Activated CD4-positive, alpha-beta T cell treated with anti-CD3 and anti-CD28 coated beads, Interleukin-2, amount 50 U/mL, for 1 hour (primary cell): ENCODE data around the gene NACC2.
"Not testable (repeated sequence)": the region's sequence is repeated elsewhere in the genome, so short reads cannot be mapped to it uniquely, and the experiment has no call there.

Source experiments
- DNase-seq: peaks from one replicate; pipeline ENCODE4 v3.0.0-alpha.2; 2020

The NACC2 gene

GRCh38 chr9:136109351-136110081 lies 14.4 kb upstream of the NACC2 start:
- DNase-seq, result peak; percentile 89

- DNase-seq, result no peak
Measured at GRCh38 chr9:136108648-136109266, 13.7 kb upstream of the NACC2 start.

GRCh38 chr9:136107953-136108647 lies 13.0 kb upstream of the NACC2 start:
- no peak for DNase-seq

- DNase-seq, result peak; percentile 23
Measured at GRCh38 chr9:136107155-136107952, 12.3 kb upstream of the NACC2 start.

- DNase-seq, result no peak
Measured at GRCh38 chr9:136105398-136106135, 10.5 kb upstream of the NACC2 start.

GRCh38 chr9:136104916-136105315 lies 9.8 kb upstream of the NACC2 start:
- DNase-seq, result no peak

GRCh38 chr9:136104488-136104800 lies 9.4 kb upstream of the NACC2 start:
- DNase-seq, result no peak

- no peak for DNase-seq
Measured at GRCh38 chr9:136103651-136104487, 8.8 kb upstream of the NACC2 start.

- not testable (repeated sequence) for DNase-seq
Measured at GRCh38 chr9:136101615-136102074, 6.6 kb upstream of the NACC2 start.

GRCh38 chr9:136100700-136101614 lies 5.9 kb upstream of the NACC2 start:
- DNase-seq, result no peak

GRCh38 chr9:136099542-136099941 lies 4.5 kb upstream of the NACC2 start:
- no peak for DNase-seq

GRCh38 chr9:136098844-136099243 lies 3.8 kb upstream of the NACC2 start:
- no peak for DNase-seq

- no peak for DNase-seq
Measured at GRCh38 chr9:136098210-136098609, 3.1 kb upstream of the NACC2 start.

- DNase-seq, result no peak
Measured at GRCh38 chr9:136096505-136097001, 1.5 kb upstream of the NACC2 start.

GRCh38 chr9:136093995-136094881 lies 851 bp downstream of the NACC2 start:
- DNase-seq, result peak; percentile 58

GRCh38 chr9:136093346-136093986 lies 1.6 kb downstream of the NACC2 start:
- no peak for DNase-seq

GRCh38 chr9:136092741-136093140 lies 2.3 kb downstream of the NACC2 start:
- DNase-seq, result no peak

GRCh38 chr9:136092353-136092650 lies 2.8 kb downstream of the NACC2 start:
- DNase-seq, result no peak
